K562 (cell line): ENCODE measurements around the gene ATAD2B. TPM values are rescaled to one million over a fixed set of nuclear protein-coding genes. Genes with fewer than 3 reads are reported as not detected.

Experiments used
- ATAC-seq: fragments of 200-7000 bp; cut with Tn5 transposase; 3 replicates; pipeline ENCODE4 v1.9.1; 2020; ENCODE audit warnings: moderate library complexity
- BruUV-seq: library from RNA; stranded (reverse); fragments of 400-500 nt; replicated peaks from 2 replicates; lab custom pipeline; 2021; lab: Mats Ljungman, UMichigan
- CTCF ChIA-PET: fragments of 300-600 bp; formaldehyde crosslinking; extraction: SDS; loops from one replicate; lab custom pipeline; 2021; ENCODE audit warnings: low intra/inter-chr PET ratio; lab: Yijun Ruan, JAX
- POLR2A ChIA-PET: fragments of 300-600, 350-650 bp; sonication (Branson Sonifier 250); formaldehyde crosslinking; extraction: SDS; loops from one replicate; lab custom pipeline; 2021; ENCODE audit warnings: antibody characterized with exemption, inconsistent platforms; lab: Yijun Ruan, JAX
- DNase-seq, 4 experiments: peaks; one replicate each; pipeline versions ENCODE4 v3.0.0 to v3.0.0-alpha.2; 2011 to 2018; ENCODE audit warnings: low spot score in 3 of 4, mixed read lengths in 3 of 4; ENCODE audit errors: extremely low read depth in 1 of 4
- FAIRE-seq: peaks from 2 replicates; lab custom pipeline; 2011; peaks lifted over from hg19 to GRCh38; lab: Jason Lieb, UNC
- H2AFZ ChIP-seq: 2 replicates; pipeline ENCODE4 v1.6.0; 2011; ENCODE audit warnings: low read depth, low read length, control low read depth, inconsistent platforms
- H3K27ac ChIP-seq: fragments of 200-600 bp; 3 replicates; pipeline ENCODE4 v1.8.0; 2011; ENCODE audit warnings: low read depth, mild to moderate bottlenecking, control low read depth, inconsistent platforms, low read length, moderate library complexity, mixed read lengths; ENCODE audit errors: extremely low read depth
- H3K27me3 ChIP-seq, 2 experiments: fragments of 300-600 bp in 1 of 2; 2 replicates in 1 of 2; 3 replicates in 1 of 2; pipeline versions ENCODE4 v1.6.0 to v1.8.0; 2011; ENCODE audit warnings: inconsistent platforms in 2 of 2, low read length in 2 of 2, mild to moderate bottlenecking in 1 of 2, mixed read lengths in 1 of 2, moderate library complexity in 1 of 2; ENCODE audit not compliant: control insufficient read depth in 2 of 2, insufficient read depth in 2 of 2
- H3K36me3 ChIP-seq: fragments of 300-600 bp; 3 replicates; pipeline ENCODE4 v1.8.0; 2011; ENCODE audit warnings: mild to moderate bottlenecking, low read length, inconsistent platforms; ENCODE audit not compliant: control insufficient read depth, insufficient read depth
- H3K4me1 ChIP-seq, 2 experiments: fragments of 200-600 bp in 1 of 2; replicated peaks in 1 of 2; 2 replicates in 1 of 2; 3 replicates in 1 of 2; pipeline versions ENCODE4 v1.5.1 to v1.8.0; 2011; ENCODE audit warnings: inconsistent platforms in 2 of 2, low read length in 2 of 2, mild to moderate bottlenecking in 1 of 2, mixed read lengths in 1 of 2, moderate library complexity in 1 of 2; ENCODE audit not compliant: control insufficient read depth in 2 of 2, insufficient read depth in 2 of 2
- H3K4me2 ChIP-seq: 2 replicates; pipeline ENCODE4 v1.6.1; 2011; ENCODE audit warnings: low read length, control low read depth, inconsistent platforms, mixed read lengths; ENCODE audit not compliant: insufficient read depth
- H3K4me3 ChIP-seq: fragments of 200-600 bp; sonication (generic), shearing (Covaris generic); 2 replicates; pipeline ENCODE4 v1.5.1; 2016; ENCODE audit warnings: control low read depth, inconsistent platforms
- H3K79me2 ChIP-seq: fragments of 200-600 bp; 3 replicates; pipeline ENCODE4 v1.8.0; 2011; ENCODE audit warnings: low read length, inconsistent platforms; ENCODE audit not compliant: control insufficient read depth, insufficient read depth
- H3K9ac ChIP-seq, 2 experiments: 2 replicates each; pipeline versions ENCODE4 v1.6.0 to v1.6.1; 2011; ENCODE audit warnings: low read depth in 2 of 2, low read length in 2 of 2, control low read depth in 1 of 2, inconsistent platforms in 1 of 2, mild to moderate bottlenecking in 1 of 2, mixed read lengths in 1 of 2; ENCODE audit not compliant: insufficient read depth in 1 of 2
- H3K9me1 ChIP-seq: one replicate; pipeline ENCODE4 v1.6.0; 2011; ENCODE audit warnings: inconsistent platforms, mild to moderate bottlenecking, low read length, moderate library complexity; ENCODE audit not compliant: control insufficient read depth, insufficient read depth
- H3K9me3 ChIP-seq: replicated peaks from 2 replicates; pipeline ENCODE4 v1.5.1; 2011; ENCODE audit warnings: low read depth, low read length, inconsistent platforms; ENCODE audit not compliant: control insufficient read depth, insufficient read depth
- H4K20me1 ChIP-seq: replicated peaks from 2 replicates; pipeline ENCODE4 v1.6.1; 2011; ENCODE audit warnings: low read length, inconsistent platforms, mixed read lengths; ENCODE audit not compliant: control insufficient read depth, insufficient read depth
- NCOA1 ChIP-seq: fragments of 450-650 bp; IDR thresholded peaks from 2 replicates; pipeline ENCODE4 v1.6.1; 2016; ENCODE audit warnings: low read depth
- ZBTB7A ChIP-seq: IDR thresholded peaks from 2 replicates; pipeline ENCODE4 v1.6.1; 2011; ENCODE audit warnings: low read depth, mild to moderate bottlenecking, low read length, moderate library complexity, borderline replicate concordance; ENCODE audit not compliant: control insufficient read depth
- WGBS: fragments of 100-300 bp; shearing (Covaris generic); methylation state at CpG from one replicate; pipeline ENCODE4 v1.1.6; 2016; ENCODE audit warnings: low coverage, mixed read lengths; ENCODE audit not compliant: insufficient coverage; ENCODE audit errors: missing lambda C conversion rate; 5-methylcytosine and 5-hydroxymethylcytosine counted together
- in situ Hi-C: fragments of 300-500 bp; cut with MboI; formaldehyde crosslinking; loops from 4 replicates; pipeline ENCODE4 v1.15.0; 2018; ENCODE audit warnings: inconsistent platforms, mixed read lengths
- intact Hi-C: fragments of 100-400 bp; cut with micrococcal nuclease; formaldehyde crosslinking; loops from 2 replicates; pipeline ENCODE4 v1.14.2; 2022
- polyA plus RNA-seq, 8 experiments: library from polyadenylated mRNA; depleted of rRNA in 4 of 8; stranded (reverse) in 5 of 8; unstranded in 3 of 8; fragments of >200 nt; fragmentation: Nextera tagmentation in 2 of 8; fragmentation: Illumina TruSeq in 1 of 8; extraction: Ambion mirVana in 2 of 8; extraction: Trizol in 1 of 8; gene quantifications; 2 replicates each; pipeline versions ENCODE4 v1.2.1 to v1.2.3, GENCODE V29; 2011 to 2014; ENCODE audit warnings: inconsistent platforms in 1 of 8, missing spikeins in 1 of 8
- total RNA-seq, 7 experiments: library from RNA; depleted of rRNA in 6 of 7; stranded (reverse); fragments of >200 nt in 6 of 7; fragmentation: Illumina TruSeq in 2 of 7; extraction: Trizol in 2 of 7; gene quantifications; 2 replicates each; pipeline versions ENCODE4 v1.2.1 to v1.2.3, GENCODE V29; 2011 to 2021; ENCODE audit warnings: low replicate concordance in 1 of 7
- TF ChIP-seq, protein P1 (sequence below): sonication (generic); formaldehyde crosslinking; IDR thresholded peaks from 2 replicates; pipeline ENCODE4 v1.8.1; 2022; ENCODE audit warnings: missing genetic modification reagents
- TF ChIP-seq, protein P2 (sequence below): sonication (generic); formaldehyde crosslinking; IDR thresholded peaks from 2 replicates; pipeline ENCODE4 v1.8.1; 2022; ENCODE audit warnings: missing genetic modification reagents

ATAD2B gene
- total and polyA plus RNA-seq, 9 of the 15 experiments (the other 6 are each of a cell fraction or from before 2014, with no cell fraction given) = 3.2 to 21.6 (median 11.4) TPM

DNA sequence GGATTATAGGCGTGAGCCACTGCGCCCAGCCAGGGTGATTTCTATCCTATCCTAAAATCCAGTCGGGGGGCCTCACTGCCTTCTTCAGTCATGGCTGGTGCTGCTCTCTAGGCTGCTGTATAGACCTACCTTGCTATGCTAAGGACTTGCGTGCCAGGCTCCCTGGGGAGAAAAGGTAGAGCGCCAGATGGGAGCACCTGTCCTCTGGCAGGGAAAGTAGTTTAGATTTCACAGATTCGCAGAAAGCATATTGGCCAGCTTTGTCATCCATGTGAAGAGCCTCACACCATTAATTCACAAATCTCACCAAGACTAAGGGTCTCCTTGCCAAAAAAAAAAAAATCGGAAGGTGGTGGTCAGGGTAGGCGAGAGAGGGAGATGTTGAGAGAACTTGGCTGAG lies 217.6 kb downstream of the ATAD2B start:
- no peak for ATAC-seq

More for the DNA sequence above, 217.6 kb downstream of the ATAD2B start:
- Histone ChIP-seq H3K36me3 (no peaks in the 10 kb centered on the region), H4K20me1 (no peaks in the 10 kb centered on the region), H3K9me3 (no peaks in the 10 kb centered on the region), H3K27me3 (no peaks in the 10 kb centered on the region), H3K79me2 (no peaks in the 10 kb centered on the region), H3K4me1 (peaks cover 8 to 12% of the 10 kb centered on the region in 2 experiments; a peak in 4 of 5 replicates), H3K27ac (no peak overlapping the region), H3K9me1 (no peaks in the 10 kb centered on the region), H3K4me3 (no peak overlapping the region), H2AFZ (no peak overlapping the region), H3K9ac (no peak overlapping the region), H3K4me2 (no peak overlapping the region)
- intact Hi-C loops = no loop called here
- in situ Hi-C loops = no loop called here
- FAIRE-seq = no peak
- POLR2A ChIA-PET = no interaction called here
- no peak for DNase-seq
- WGBS = 85% methylated on average over 8 of the region's 8 CpGs
- no TSS peak for BruUV-seq
- TF ChIP-seq NCOA1 (no peak), ZBTB7A (no peak)
- TF ChIP-seq, protein P1, sequence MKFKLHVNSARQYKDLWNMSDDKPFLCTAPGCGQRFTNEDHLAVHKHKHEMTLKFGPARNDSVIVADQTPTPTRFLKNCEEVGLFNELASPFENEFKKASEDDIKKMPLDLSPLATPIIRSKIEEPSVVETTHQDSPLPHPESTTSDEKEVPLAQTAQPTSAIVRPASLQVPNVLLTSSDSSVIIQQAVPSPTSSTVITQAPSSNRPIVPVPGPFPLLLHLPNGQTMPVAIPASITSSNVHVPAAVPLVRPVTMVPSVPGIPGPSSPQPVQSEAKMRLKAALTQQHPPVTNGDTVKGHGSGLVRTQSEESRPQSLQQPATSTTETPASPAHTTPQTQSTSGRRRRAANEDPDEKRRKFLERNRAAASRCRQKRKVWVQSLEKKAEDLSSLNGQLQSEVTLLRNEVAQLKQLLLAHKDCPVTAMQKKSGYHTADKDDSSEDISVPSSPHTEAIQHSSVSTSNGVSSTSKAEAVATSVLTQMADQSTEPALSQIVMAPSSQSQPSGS = no peak
- TF ChIP-seq, protein P2, sequence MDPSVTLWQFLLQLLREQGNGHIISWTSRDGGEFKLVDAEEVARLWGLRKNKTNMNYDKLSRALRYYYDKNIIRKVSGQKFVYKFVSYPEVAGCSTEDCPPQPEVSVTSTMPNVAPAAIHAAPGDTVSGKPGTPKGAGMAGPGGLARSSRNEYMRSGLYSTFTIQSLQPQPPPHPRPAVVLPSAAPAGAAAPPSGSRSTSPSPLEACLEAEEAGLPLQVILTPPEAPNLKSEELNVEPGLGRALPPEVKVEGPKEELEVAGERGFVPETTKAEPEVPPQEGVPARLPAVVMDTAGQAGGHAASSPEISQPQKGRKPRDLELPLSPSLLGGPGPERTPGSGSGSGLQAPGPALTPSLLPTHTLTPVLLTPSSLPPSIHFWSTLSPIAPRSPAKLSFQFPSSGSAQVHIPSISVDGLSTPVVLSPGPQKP (CRISPR knock-in tag) = no peak
- CTCF ChIA-PET = no interaction called here
